Activated T-cell treated with anti-CD3 and anti-CD28 coated beads for 24 hours (primary cell): ENCODE data around the gene SH3BGR.

ENCODE experiments used
- DNase-seq: peaks from one replicate; pipeline ENCODE4 v3.0.0-alpha.2; 2020; ENCODE audit warnings: low read depth

The SH3BGR gene

GRCh38 chr21:39552856-39553255 is 101.1 kb downstream of the SH3BGR start:
- DNase-seq = no peak

DNA sequence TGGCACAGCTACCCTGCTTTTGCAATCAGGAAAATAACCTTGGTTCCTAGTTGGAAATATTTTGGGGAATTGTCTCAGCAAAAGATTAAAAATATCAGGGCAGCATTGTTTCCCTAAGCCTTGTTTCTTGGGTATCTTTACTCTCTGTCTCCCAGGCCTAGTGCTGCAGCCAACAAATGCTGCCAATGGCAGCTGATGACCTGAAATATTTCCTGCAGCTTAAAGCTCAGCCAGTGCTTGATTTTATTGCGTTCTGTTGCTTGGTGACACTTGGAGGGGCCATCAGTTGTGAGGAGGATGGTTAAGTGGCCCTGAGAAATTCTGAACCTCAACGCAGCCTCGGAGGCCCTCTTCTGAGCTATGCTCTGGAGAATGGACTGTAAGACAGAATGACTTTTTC is 101.6 kb downstream of the SH3BGR start:
- DNase-seq = no peak

GRCh38 chr21:39555911-39556590 is 104.3 kb downstream of the SH3BGR start:
- no peak for DNase-seq

DNA sequence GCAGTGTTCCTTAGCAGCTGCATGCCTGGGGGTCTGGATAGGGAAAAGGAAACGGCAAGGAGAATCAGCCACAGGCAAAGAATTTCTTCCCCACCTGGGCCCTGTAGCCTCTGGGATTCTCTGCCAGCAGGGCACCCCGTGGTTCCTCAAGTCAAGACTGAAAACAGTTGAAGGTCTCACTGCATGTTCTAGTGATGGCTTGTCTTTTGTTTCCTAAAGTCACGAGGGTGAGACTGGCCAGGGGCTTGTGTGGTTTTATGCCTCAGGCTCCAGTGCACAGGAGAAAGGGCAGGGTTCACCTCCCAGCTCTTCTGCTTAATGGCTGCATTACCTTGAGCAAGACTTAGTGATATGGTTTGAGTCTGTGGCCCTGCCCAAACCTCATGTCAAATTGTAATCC is 107.7 kb downstream of the SH3BGR start:
- no peak for DNase-seq

DNA sequence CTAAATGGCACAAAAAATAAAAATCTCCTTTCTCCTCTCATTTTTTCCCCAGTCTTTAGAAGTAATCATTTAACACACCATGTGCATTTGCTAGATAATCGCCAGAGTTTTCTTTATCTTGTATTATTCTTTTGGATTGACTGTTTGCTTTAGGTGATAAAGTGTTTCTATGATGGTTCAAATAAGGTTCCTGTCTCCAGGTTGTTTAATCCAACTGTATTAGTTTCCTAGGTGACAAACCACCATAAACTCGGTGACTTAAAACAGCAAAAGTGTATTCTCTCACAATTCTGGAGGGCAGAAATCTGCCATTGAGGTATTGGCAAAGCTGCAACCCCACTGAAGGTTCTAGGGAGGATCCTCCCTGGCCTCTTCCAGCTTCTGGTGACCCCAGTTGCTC is 109.4 kb downstream of the SH3BGR start:
- no peak for DNase-seq

DNA sequence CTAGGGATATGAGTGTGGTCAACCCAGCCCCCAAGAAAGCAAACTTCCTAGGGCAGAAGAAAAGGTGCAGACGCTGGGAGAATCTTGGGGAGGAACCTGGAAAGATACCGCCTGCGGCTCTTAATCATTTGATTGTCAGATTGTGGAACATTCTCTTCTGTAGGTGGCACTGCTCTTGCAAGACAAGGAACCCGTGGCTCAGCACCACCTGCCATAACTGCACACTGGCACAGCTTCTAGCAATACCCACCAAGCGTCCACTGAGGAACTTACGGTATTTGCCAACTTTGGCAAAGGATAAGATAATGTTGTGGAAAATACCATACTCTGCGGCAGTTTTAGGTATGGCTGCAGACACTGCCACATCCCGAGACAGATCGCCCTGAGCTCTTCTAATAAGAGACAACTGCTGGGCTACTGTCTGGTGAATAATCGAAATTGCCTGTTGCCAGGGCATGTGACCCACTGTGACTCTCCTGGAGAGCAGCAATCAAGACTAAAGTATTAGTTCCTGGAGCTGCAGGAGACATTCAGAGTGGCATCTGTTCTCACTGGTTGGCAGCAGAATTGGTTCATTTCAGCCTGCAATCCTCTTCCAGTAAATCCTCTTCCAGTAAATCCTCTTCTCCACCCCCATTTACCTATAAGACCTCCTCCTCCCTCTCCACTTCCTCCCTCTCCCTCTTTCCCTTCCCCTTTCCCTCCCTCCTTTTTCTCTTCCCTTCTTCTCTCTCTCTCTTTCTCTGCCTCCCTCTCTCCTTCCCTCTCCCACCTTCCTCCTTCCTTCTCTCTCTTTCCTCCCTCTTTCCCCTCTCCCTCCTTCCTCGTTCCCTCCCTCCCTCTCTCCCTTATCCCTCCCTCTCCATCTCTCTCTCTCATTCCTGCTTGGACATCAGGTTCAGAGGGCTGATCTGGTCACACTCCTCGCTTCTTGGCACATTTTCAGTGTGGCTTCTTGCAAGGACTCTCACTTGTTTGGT is 111.3 kb downstream of the SH3BGR start:
- no peak for DNase-seq

GRCh38 chr21:39564200-39564599 is 112.4 kb downstream of the SH3BGR start:
- DNase-seq = no peak
